Colonic mucosa (tissue), 4 donors: ENCODE data around the gene MYH9. TPM values are rescaled to one million over a fixed set of nuclear protein-coding genes. Genes with fewer than 3 reads are reported as not detected.
"Not testable (repeated sequence)": the region's sequence is repeated elsewhere in the genome, so short reads cannot be mapped to it uniquely, and the experiment has no call there.

ENCODE experiments used
- DNase-seq: peaks from one replicate; pipeline ENCODE4 v3.0.0-alpha.2; 2020
- H3K27ac ChIP-seq: fragments of 200-600 bp; one replicate; pipeline ENCODE4 v1.8.0; 2021
- H3K27me3 ChIP-seq: fragments of 200-600 bp; one replicate; pipeline ENCODE4 v1.8.0; 2021
- H3K36me3 ChIP-seq: fragments of 200-600 bp; one replicate; pipeline ENCODE4 v1.8.0; 2021
- H3K4me1 ChIP-seq: fragments of 200-600 bp; one replicate; pipeline ENCODE4 v1.8.0; 2021; ENCODE audit warnings: mild to moderate bottlenecking
- H3K4me3 ChIP-seq: fragments of 200-600 bp; one replicate; pipeline ENCODE4 v1.8.0; 2021
- H3K9ac ChIP-seq, 2 donors: one replicate each; pipeline ENCODE4 v1.7.0; 2013; ENCODE audit warnings: control low read depth in 2 of 2, low read depth in 2 of 2, low read length in 2 of 2
- H3K9me3 ChIP-seq: fragments of 200-600 bp; one replicate; pipeline ENCODE4 v1.8.0; 2021
- intact Hi-C: fragments of 100-400 bp; cut with DNase I; formaldehyde crosslinking; loops from one replicate; pipeline ENCODE4 v1.14.1; 2022
- total RNA-seq, 2 donors: library from RNA; stranded (reverse); fragmentation: NEBNext Ultra II Directional in 1 of 2; extraction: Animal tissue kit (Norgen Biotek cat#: 25700) in 1 of 2; gene quantifications; one replicate each; pipeline ENCODE4 v1.2.1, GENCODE V29; 2021
- TF ChIP-seq, protein P1 (sequence below): fragments of 200-600 bp; IDR thresholded peaks from one replicate; pipeline ENCODE4 v1.8.0; 2022; ENCODE audit warnings: antibody characterized with exemption, mild to moderate bottlenecking
- donor health status: healthy.
- donor health status: DM: no; HTN: no; CAD: no.
- donor health status: DM: no; HTN: no; CAD: no.

MYH9 gene
- total RNA-seq, 2 donors from 2014 or later = 711 to 719 TPM

- Histone ChIP-seq H3K4me1 (peaks cover 5% of the 10 kb centered on the region), H3K36me3 (peaks cover 3% of the 10 kb centered on the region), H3K27me3 (no peaks in the 10 kb centered on the region), H3K4me3 (no peak overlapping the region), H3K27ac (no peak overlapping the region), H3K9ac (no peak overlapping the region), H3K9me3 (no peaks in the 10 kb centered on the region)
- TF ChIP-seq, protein P1, sequence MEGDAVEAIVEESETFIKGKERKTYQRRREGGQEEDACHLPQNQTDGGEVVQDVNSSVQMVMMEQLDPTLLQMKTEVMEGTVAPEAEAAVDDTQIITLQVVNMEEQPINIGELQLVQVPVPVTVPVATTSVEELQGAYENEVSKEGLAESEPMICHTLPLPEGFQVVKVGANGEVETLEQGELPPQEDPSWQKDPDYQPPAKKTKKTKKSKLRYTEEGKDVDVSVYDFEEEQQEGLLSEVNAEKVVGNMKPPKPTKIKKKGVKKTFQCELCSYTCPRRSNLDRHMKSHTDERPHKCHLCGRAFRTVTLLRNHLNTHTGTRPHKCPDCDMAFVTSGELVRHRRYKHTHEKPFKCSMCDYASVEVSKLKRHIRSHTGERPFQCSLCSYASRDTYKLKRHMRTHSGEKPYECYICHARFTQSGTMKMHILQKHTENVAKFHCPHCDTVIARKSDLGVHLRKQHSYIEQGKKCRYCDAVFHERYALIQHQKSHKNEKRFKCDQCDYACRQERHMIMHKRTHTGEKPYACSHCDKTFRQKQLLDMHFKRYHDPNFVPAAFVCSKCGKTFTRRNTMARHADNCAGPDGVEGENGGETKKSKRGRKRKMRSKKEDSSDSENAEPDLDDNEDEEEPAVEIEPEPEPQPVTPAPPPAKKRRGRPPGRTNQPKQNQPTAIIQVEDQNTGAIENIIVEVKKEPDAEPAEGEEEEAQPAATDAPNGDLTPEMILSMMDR = no peak
- no peak for DNase-seq
- intact Hi-C loops = no loop called here
Measured at GRCh38 chr22:36259615-36260300, 128.0 kb downstream of the MYH9 start.

DNA sequence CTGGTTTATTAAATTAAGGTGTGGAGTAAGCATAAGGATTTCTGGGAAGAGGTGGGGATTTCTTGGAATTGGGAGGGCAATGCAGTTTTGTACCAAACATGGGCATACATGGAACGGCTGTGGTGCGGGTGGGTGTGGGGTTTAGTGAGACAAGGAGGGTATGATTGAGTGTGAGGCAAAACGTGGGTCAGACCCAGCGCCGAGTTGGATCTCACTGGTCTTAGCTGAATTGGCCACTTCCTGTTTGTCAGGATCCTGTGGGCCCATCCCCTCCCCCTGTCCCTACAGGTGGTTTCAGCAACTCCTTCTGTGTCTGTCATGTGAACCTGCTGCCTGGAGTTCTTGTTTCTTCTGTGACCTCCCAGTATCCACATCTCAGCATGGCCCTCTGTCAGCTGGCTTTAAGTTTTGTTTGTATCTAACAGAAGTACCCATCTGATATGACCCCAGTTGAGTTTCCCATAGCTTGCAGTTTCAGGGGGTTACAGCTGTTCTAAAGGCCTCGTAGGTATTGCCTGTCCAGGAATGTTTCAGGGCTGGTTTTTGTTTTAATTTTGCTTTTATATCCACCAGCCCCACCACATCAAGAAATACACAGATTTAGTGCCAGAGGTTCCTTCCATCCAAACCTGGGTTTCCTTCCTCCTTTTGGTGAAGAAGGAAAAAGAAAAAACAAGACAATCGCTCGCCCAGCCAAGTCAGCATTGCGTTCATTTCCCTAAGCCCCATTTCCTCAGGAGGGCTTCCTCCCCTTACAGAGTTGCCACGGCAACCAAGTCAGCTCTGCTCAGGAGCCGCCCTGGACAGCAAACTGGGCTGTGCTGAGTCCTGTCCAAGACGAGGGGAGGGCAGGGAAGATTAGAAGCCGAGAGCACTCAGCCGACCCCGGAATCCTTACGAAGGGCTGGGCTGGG lies 128.8 kb downstream of the MYH9 start:
- no peak overlapping the region for H3K27ac ChIP-seq
- intact Hi-C loops = no loop called here
- peaks cover 3% of the 10 kb centered on the region for H3K36me3 ChIP-seq
- TF ChIP-seq, protein P1 = no peak
- no peak for DNase-seq
- peaks cover 5% of the 10 kb centered on the region for H3K4me1 ChIP-seq
- no peak overlapping the region for H3K9ac ChIP-seq
- no peaks in the 10 kb centered on the region for H3K9me3 ChIP-seq
- H3K27me3 ChIP-seq = no peaks in the 10 kb centered on the region
- no peak overlapping the region for H3K4me3 ChIP-seq

GRCh38 chr22:36257948-36258670 lies 129.7 kb downstream of the MYH9 start:
- Histone ChIP-seq H3K9ac (no peak overlapping the region), H3K9me3 (no peaks in the 10 kb centered on the region), H3K27me3 (no peaks in the 10 kb centered on the region), H3K4me3 (no peak overlapping the region), H3K27ac (no peak overlapping the region), H3K4me1 (peaks cover 5% of the 10 kb centered on the region), H3K36me3 (peaks cover 3% of the 10 kb centered on the region)
- intact Hi-C loops = no loop called here
- TF ChIP-seq, protein P1 = no peak
- no peak for DNase-seq

DNA sequence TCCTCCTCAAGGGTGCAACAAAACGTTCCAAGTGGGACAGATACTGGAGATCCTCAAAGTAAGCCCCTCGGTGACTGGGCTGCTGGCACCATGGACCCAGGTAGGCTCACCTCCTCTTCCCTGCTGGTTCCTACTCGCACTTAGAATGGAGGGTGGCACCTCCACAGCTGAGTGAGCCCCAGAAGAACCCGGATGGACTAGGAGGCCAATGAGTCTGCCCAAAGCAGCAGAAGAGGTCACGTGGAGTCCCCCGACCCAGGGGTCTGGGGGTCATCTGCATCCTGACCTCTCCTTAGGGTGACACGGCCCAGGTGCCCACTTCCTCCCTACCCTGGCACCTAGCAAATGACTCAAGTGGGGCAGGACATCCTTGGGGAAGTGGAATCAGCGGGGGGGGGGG lies 130.5 kb downstream of the MYH9 start:
- Histone ChIP-seq H3K27ac (no peak overlapping the region), H3K9ac (no peak overlapping the region), H3K9me3 (no peaks in the 10 kb centered on the region), H3K36me3 (peaks cover 3% of the 10 kb centered on the region), H3K4me3 (no peak overlapping the region), H3K27me3 (no peaks in the 10 kb centered on the region), H3K4me1 (peaks cover 7% of the 10 kb centered on the region)
- DNase-seq = no peak
- intact Hi-C loops = no loop called here
- TF ChIP-seq, protein P1 = no peak

- TF ChIP-seq, protein P1 = no peak
- no peak overlapping the region for H3K4me3 ChIP-seq
- H3K27me3 ChIP-seq = no peaks in the 10 kb centered on the region
- intact Hi-C loops = no loop called here
- no peak for DNase-seq
- no peak overlapping the region for H3K27ac ChIP-seq
- H3K36me3 ChIP-seq = peaks cover 3% of the 10 kb centered on the region
- H3K4me1 ChIP-seq = peaks cover 7% of the 10 kb centered on the region
- no peaks in the 10 kb centered on the region for H3K9me3 ChIP-seq
- no peak overlapping the region for H3K9ac ChIP-seq
Measured at GRCh38 chr22:36256478-36256877, 131.3 kb downstream of the MYH9 start.

DNA sequence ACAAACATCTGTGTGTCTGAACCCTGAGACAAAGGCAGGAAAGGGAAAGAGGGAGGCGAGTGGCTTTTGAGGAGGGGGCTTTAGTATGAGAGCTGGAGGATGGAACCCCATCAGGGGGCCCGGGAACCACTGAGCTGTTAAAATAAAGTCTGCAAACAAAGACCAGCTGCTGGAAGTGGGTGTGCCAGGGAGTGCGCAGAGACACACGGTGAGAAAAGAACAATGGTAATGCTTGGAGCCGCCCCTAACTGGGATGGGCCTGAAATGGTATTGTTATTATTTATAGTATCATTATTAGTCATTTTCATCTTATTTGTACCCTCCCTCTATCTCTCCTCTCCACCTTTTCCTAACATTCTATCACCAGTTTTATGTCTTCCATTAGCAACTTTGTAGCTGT lies 132.2 kb downstream of the MYH9 start:
- DNase-seq, intact Hi-C loops, H3K27me3 ChIP-seq, H3K9me3 ChIP-seq, H3K9ac ChIP-seq, H3K4me1 ChIP-seq, H3K36me3 ChIP-seq, H3K4me3 ChIP-seq: not testable (repeated sequence)
- H3K27ac ChIP-seq = peak overlapping the region; percentile 90
